Measurements from ENCODE around the gene TP53I11. TPM values are rescaled to one million over a fixed set of nuclear protein-coding genes. Genes with fewer than 3 reads are reported as not detected.

Gene TP53I11
- total and polyA plus RNA-seq, 2 experiments from 2014 or later, result 112 to 155 TPM

- Histone ChIP-seq H3K9me3 (ENCODE audit: low read depth) (no peaks in the 10 kb centered on the region), H3K4me1 (ENCODE audit: low read depth) (no peaks in the 10 kb centered on the region), H3K27me3 (no peaks in the 10 kb centered on the region), H3K36me3 (no peaks in the 10 kb centered on the region), H3K4me3 (no peak overlapping the region), H3K27ac (no peak overlapping the region)
- TF ChIP-seq, protein P1, sequence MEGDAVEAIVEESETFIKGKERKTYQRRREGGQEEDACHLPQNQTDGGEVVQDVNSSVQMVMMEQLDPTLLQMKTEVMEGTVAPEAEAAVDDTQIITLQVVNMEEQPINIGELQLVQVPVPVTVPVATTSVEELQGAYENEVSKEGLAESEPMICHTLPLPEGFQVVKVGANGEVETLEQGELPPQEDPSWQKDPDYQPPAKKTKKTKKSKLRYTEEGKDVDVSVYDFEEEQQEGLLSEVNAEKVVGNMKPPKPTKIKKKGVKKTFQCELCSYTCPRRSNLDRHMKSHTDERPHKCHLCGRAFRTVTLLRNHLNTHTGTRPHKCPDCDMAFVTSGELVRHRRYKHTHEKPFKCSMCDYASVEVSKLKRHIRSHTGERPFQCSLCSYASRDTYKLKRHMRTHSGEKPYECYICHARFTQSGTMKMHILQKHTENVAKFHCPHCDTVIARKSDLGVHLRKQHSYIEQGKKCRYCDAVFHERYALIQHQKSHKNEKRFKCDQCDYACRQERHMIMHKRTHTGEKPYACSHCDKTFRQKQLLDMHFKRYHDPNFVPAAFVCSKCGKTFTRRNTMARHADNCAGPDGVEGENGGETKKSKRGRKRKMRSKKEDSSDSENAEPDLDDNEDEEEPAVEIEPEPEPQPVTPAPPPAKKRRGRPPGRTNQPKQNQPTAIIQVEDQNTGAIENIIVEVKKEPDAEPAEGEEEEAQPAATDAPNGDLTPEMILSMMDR (IDR thresholded peaks at IDR 0.05; ENCODE audit: low read depth, low read length), result no peak
- DNase-seq (ENCODE audit: low read depth in 1 of 2, low spot score in 1 of 2), result no peak
Measured at GRCh38 chr11:44905131-44905866, 45.4 kb downstream of the TP53I11 start.

GRCh38 chr11:44904261-44905020 is 46.2 kb downstream of the TP53I11 start:
- no peak overlapping the region for H3K4me3 ChIP-seq
- no peak for DNase-seq (ENCODE audit: low read depth in 1 of 2, low spot score in 1 of 2)
- TF ChIP-seq, protein P1 (IDR thresholded peaks at IDR 0.05; ENCODE audit: low read depth, low read length), result no peak
- H3K27ac ChIP-seq, result no peak overlapping the region
- H3K36me3 ChIP-seq, result no peaks in the 10 kb centered on the region
- no peaks in the 10 kb centered on the region for H3K4me1 ChIP-seq (ENCODE audit: low read depth)
- no peaks in the 10 kb centered on the region for H3K27me3 ChIP-seq
- no peaks in the 10 kb centered on the region for H3K9me3 ChIP-seq (ENCODE audit: low read depth)

DNA sequence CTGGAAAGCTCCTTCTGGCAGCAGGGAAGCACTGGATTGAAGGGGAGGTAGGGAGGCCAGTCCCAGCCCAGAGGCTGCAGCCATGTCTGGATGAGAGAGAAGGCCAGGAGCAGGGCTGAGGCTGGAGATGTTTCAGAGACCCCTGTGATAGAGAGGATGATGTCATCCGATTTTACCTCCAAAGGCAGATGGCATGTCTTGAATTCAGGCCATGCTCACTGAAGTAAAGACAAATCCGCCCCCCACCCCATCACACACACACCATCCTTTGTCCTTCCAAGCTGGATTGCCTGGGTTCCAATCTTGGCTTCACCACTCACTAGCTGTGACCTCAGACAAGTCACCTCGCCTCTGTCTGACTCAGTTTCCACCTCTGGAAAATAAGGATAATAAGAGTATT is 47.2 kb downstream of the TP53I11 start:
- H3K4me1 ChIP-seq (ENCODE audit: low read depth), result no peaks in the 10 kb centered on the region
- TF ChIP-seq, protein P1 (IDR thresholded peaks at IDR 0.05; ENCODE audit: low read depth, low read length), result no peak
- H3K27ac ChIP-seq, result no peak overlapping the region
- H3K9me3 ChIP-seq (ENCODE audit: low read depth), result no peaks in the 10 kb centered on the region
- no peaks in the 10 kb centered on the region for H3K36me3 ChIP-seq
- no peaks in the 10 kb centered on the region for H3K27me3 ChIP-seq
- H3K4me3 ChIP-seq, result no peak overlapping the region
- no peak for DNase-seq (ENCODE audit: low read depth in 1 of 2, low spot score in 1 of 2)

DNA sequence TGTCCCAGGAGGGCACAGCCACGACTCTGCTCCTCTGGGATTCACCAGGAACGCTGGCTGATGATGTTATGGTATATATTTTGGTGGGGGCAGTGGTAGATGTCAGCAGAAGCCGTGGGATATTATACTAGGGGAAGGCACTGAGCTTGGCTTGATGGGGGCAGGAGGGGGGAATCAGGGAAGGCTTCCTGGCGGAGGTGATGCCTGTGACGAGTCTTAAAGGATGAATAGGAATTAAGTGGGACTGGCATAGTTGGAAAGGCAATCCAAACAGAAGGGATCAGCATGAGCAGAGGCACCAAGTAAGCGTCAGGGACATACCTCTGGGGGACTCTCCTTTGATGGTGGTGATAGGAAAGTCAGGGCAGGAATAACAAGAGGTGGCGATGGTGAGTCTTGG is 47.6 kb downstream of the TP53I11 start:
- H3K36me3 ChIP-seq, result no peaks in the 10 kb centered on the region
- no peak overlapping the region for H3K4me3 ChIP-seq
- DNase-seq (ENCODE audit: low read depth in 1 of 2, low spot score in 1 of 2), result no peak
- no peaks in the 10 kb centered on the region for H3K9me3 ChIP-seq (ENCODE audit: low read depth)
- TF ChIP-seq, protein P1 (IDR thresholded peaks at IDR 0.05; ENCODE audit: low read depth, low read length), result no peak
- no peak overlapping the region for H3K27ac ChIP-seq
- no peaks in the 10 kb centered on the region for H3K27me3 ChIP-seq
- no peaks in the 10 kb centered on the region for H3K4me1 ChIP-seq (ENCODE audit: low read depth)

DNA sequence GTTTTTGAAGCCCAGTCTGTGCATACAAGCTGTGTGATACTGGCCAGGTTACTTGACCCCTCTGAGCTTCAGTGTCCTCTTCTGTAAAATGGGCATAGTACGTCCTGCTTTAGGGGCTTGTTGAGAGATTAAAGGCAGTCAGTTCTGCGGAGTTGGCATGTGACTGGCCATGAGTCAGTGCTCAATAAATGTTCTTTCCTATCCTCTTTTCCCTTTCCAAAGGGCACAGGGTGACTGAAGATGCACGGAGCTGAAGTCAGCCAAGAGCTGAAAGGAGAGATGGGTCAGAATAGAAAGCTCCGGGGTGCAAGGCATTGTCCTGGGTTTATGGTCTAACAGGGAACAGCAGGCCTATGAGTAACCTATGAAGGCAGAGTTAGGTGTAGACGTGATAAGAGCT is 48.9 kb downstream of the TP53I11 start:
- H3K9me3 ChIP-seq (ENCODE audit: low read depth), result no peaks in the 10 kb centered on the region
- DNase-seq (ENCODE audit: low read depth in 1 of 2, low spot score in 1 of 2), result no peak
- no peak overlapping the region for H3K27ac ChIP-seq
- H3K36me3 ChIP-seq, result no peaks in the 10 kb centered on the region
- TF ChIP-seq, protein P1 (IDR thresholded peaks at IDR 0.05; ENCODE audit: low read depth, low read length), result no peak
- H3K4me3 ChIP-seq, result no peak overlapping the region
- H3K27me3 ChIP-seq, result no peaks in the 10 kb centered on the region
- no peaks in the 10 kb centered on the region for H3K4me1 ChIP-seq (ENCODE audit: low read depth)
